WTC11 (cell line): ENCODE data around the gene AGBL5. TPM values are rescaled to one million over a fixed set of nuclear protein-coding genes. Genes with fewer than 3 reads are reported as not detected.

Experiments
- ATAC-seq: fragments of 200-7000 bp; cut with Tn5 transposase; 2 replicates; pipeline ENCODE4 v1.10.0; 2021; ENCODE audit warnings: mild to moderate bottlenecking, moderate library complexity
- CTCF ChIA-PET: fragments of 300-600 bp; sonication (Branson Sonifier 250); formaldehyde crosslinking; loops from one replicate; lab custom pipeline; 2021; ENCODE audit warnings: antibody characterized with exemption; lab: Charles Lee
- POLR2A ChIA-PET: fragments of 350-600 bp; sonication (Branson Sonifier 250); formaldehyde crosslinking; loops from one replicate; lab custom pipeline; 2021; ENCODE audit warnings: antibody characterized with exemption; lab: Charles Lee
- DNase-seq: peaks from one replicate; pipeline ENCODE4 v3.0.0; 2021; ENCODE audit warnings: low spot score
- H3K27ac Mint-ChIP-seq: 2 replicates; pipeline ENCODE4 v1.8.0; 2021; ENCODE audit warnings: mixed read lengths
- H3K27me3 Mint-ChIP-seq: 2 replicates; pipeline ENCODE4 v1.8.0; 2021; ENCODE audit warnings: low read depth, mild to moderate bottlenecking, moderate library complexity, mixed read lengths
- H3K36me3 Mint-ChIP-seq: 2 replicates; pipeline ENCODE4 v1.8.0; 2021; ENCODE audit warnings: mixed read lengths
- H3K4me1 Mint-ChIP-seq: 2 replicates; pipeline ENCODE4 v1.8.0; 2022; ENCODE audit warnings: mixed read lengths
- H3K4me3 Mint-ChIP-seq: 2 replicates; pipeline ENCODE4 v1.8.0; 2021; ENCODE audit warnings: mild to moderate bottlenecking, moderate library complexity, mixed read lengths
- H3K9me3 Mint-ChIP-seq: 2 replicates; pipeline ENCODE4 v1.8.0; 2021; ENCODE audit warnings: mixed read lengths
- AFF4 ChIP-seq: sonication (generic); formaldehyde crosslinking; IDR thresholded peaks from 2 replicates; pipeline ENCODE4 v1.8.1; 2023; ENCODE audit warnings: mild to moderate bottlenecking, missing genetic modification reagents, borderline replicate concordance
- AR ChIP-seq: fragments of 250-450 bp; sonication (Bioruptor Pico); IDR thresholded peaks from 2 replicates; pipeline ENCODE4 v1.9.0; 2021; ENCODE audit warnings: mild to moderate bottlenecking
- ATF3 ChIP-seq: sonication (generic); formaldehyde crosslinking; conservative IDR thresholded peaks from 2 replicates; pipeline ENCODE4 v1.8.1; 2022; ENCODE audit warnings: mild to moderate bottlenecking, missing genetic modification reagents
- CDX4 ChIP-seq: fragments of 250-450 bp; sonication (Bioruptor Pico); IDR thresholded peaks from 2 replicates; pipeline ENCODE4 v1.9.0; 2021; ENCODE audit warnings: moderate library complexity, mild to moderate bottlenecking, inconsistent platforms, borderline replicate concordance
- EMX1 ChIP-seq: fragments of 250-450 bp; sonication (Bioruptor Pico); IDR thresholded peaks from 2 replicates; pipeline ENCODE4 v1.8.0; 2021; ENCODE audit warnings: mild to moderate bottlenecking
- GTF2I ChIP-seq: fragments of 250-450 bp; sonication (Bioruptor Pico); conservative IDR thresholded peaks from 2 replicates; pipeline ENCODE4 v1.4.0; 2021; ENCODE audit warnings: mild to moderate bottlenecking
- HMGA2 ChIP-seq: fragments of 250-450 bp; sonication (Bioruptor Pico); IDR thresholded peaks from 2 replicates; pipeline ENCODE4 v1.4.0; 2021; ENCODE audit warnings: mild to moderate bottlenecking, moderate library complexity
- MAX ChIP-seq: sonication (generic); formaldehyde crosslinking; IDR thresholded peaks from 2 replicates; pipeline ENCODE4 v1.8.0; 2022; ENCODE audit warnings: mild to moderate bottlenecking, missing genetic modification reagents
- MLX ChIP-seq: sonication (generic); formaldehyde crosslinking; IDR thresholded peaks from 2 replicates; pipeline ENCODE4 v1.8.1; 2023; ENCODE audit warnings: mild to moderate bottlenecking, missing genetic modification reagents, moderate library complexity
- MXD4 ChIP-seq: fragments of 250-450 bp; sonication (Bioruptor Pico); IDR thresholded peaks from 2 replicates; pipeline ENCODE4 v1.8.0; 2021; ENCODE audit warnings: mild to moderate bottlenecking, moderate library complexity, borderline replicate concordance
- MYBL2 ChIP-seq: sonication (generic); formaldehyde crosslinking; IDR thresholded peaks from 2 replicates; pipeline ENCODE4 v1.8.1; 2023; ENCODE audit warnings: mild to moderate bottlenecking, moderate library complexity, missing genetic modification reagents
- NFATC4 ChIP-seq: fragments of 250-450 bp; sonication (Bioruptor Pico); IDR thresholded peaks from 2 replicates; pipeline ENCODE4 v1.9.0; 2021; ENCODE audit warnings: mild to moderate bottlenecking
- NFE2L1 ChIP-seq: sonication (generic); formaldehyde crosslinking; IDR thresholded peaks from 2 replicates; pipeline ENCODE4 v1.8.1; 2023; ENCODE audit warnings: missing genetic modification reagents
- NFYB ChIP-seq: sonication (generic); formaldehyde crosslinking; conservative IDR thresholded peaks from 2 replicates; pipeline ENCODE4 v1.8.0; 2022; ENCODE audit warnings: low read depth, missing genetic modification reagents
- NR2C2 ChIP-seq: sonication (generic); formaldehyde crosslinking; IDR thresholded peaks from 2 replicates; pipeline ENCODE4 v1.8.0; 2022; ENCODE audit warnings: mild to moderate bottlenecking, missing genetic modification reagents
- PREB ChIP-seq: sonication (generic); formaldehyde crosslinking; IDR thresholded peaks from 2 replicates; pipeline ENCODE4 v1.8.1; 2022; ENCODE audit warnings: mild to moderate bottlenecking, missing genetic modification reagents, moderate library complexity, borderline replicate concordance
- PRRX2 ChIP-seq: fragments of 250-450 bp; sonication (Bioruptor Pico); IDR thresholded peaks from 2 replicates; pipeline ENCODE4 v1.8.0; 2021; ENCODE audit warnings: mild to moderate bottlenecking
- SP1 ChIP-seq: sonication (generic); formaldehyde crosslinking; conservative IDR thresholded peaks from 2 replicates; pipeline ENCODE4 v1.8.1; 2022; ENCODE audit warnings: missing genetic modification reagents
- ZBTB43 ChIP-seq: sonication (generic); formaldehyde crosslinking; IDR thresholded peaks from 2 replicates; pipeline ENCODE4 v1.8.1; 2023; ENCODE audit warnings: mild to moderate bottlenecking, missing genetic modification reagents
- ZNF232 ChIP-seq: sonication (generic); formaldehyde crosslinking; IDR thresholded peaks from 2 replicates; pipeline ENCODE4 v1.8.0; 2022; ENCODE audit warnings: mild to moderate bottlenecking, missing genetic modification reagents
- ZNF532 ChIP-seq: fragments of 250-450 bp; sonication (Bioruptor Pico); IDR thresholded peaks from 2 replicates; pipeline ENCODE4 v1.9.0; 2021; ENCODE audit warnings: mild to moderate bottlenecking, borderline replicate concordance
- ZNF671 ChIP-seq: fragments of 250-450 bp; sonication (Bioruptor Pico); IDR thresholded peaks from 2 replicates; pipeline ENCODE4 v1.8.0; 2021; ENCODE audit warnings: mild to moderate bottlenecking
- total RNA-seq: library from RNA; stranded (reverse); gene quantifications from 3 replicates; pipeline ENCODE4 v1.2.3, GENCODE V29; 2021

The AGBL5 gene
- total RNA-seq, 1 experiment from 2014 or later: 43.0 TPM

- no peak for TF ChIP-seq ZBTB43 (CRISPR knock-in tag)
- TF ChIP-seq ZNF232 (CRISPR knock-in tag): no peak
- no peak for TF ChIP-seq CDX4 (CRISPR knock-in tag)
- TF ChIP-seq GTF2I: no peak
- no peak for TF ChIP-seq ZNF671
- TF ChIP-seq MAX: no peak
- TF ChIP-seq ZNF532 (CRISPR knock-in tag): no peak
- no peak for TF ChIP-seq MYBL2 (CRISPR knock-in tag)
- TF ChIP-seq NFE2L1 (CRISPR knock-in tag): no peak
- TF ChIP-seq AR (CRISPR knock-in tag): no peak
- TF ChIP-seq NR2C2 (CRISPR knock-in tag): no peak
- no peak for TF ChIP-seq ATF3
- TF ChIP-seq EMX1: no peak
- TF ChIP-seq PREB: no peak
- TF ChIP-seq NFYB (CRISPR knock-in tag): no peak
These were observed 54.5 kb downstream of the AGBL5 start (continued) for GRCh38 chr2:27105981-27106380.

- Mint-ChIP-seq H3K4me1 (peaks cover 2% of the 10 kb centered on the region; the same call in 1 of the 2 replicates), H3K4me3 (no peak overlapping the region), H3K27me3 (0 out of 2 replicates have a peak, but pooled peaks cover 5% of the 10 kb centered on the region), H3K27ac (no peak overlapping the region), H3K36me3 (no peaks in the 10 kb centered on the region), H3K9me3 (no peaks in the 10 kb centered on the region)
- ChIA-PET POLR2A (no interaction called here), CTCF (interaction anchor here (1.2 to 1.9 kb wide), 2 partner anchors 25 to 62 kb away, joined by 4 to 9 read pairs; no protein-coding TSS in a partner anchor)
- DNase-seq (no peak), ATAC-seq (no peak)
- TF ChIP-seq PRRX2: no peak
- no peak for TF ChIP-seq AFF4
- no peak for TF ChIP-seq EMX1
- no peak for TF ChIP-seq MXD4 (CRISPR knock-in tag)
- no peak for TF ChIP-seq SP1 (CRISPR knock-in tag)
- TF ChIP-seq MLX (CRISPR knock-in tag): no peak
- no peak for TF ChIP-seq HMGA2 (CRISPR knock-in tag)
- TF ChIP-seq NFATC4 (CRISPR knock-in tag): no peak
These were observed 56.8 kb downstream of the AGBL5 start for GRCh38 chr2:27108221-27108620.
